Measurements from ENCODE around the gene C17orf107. TPM values are rescaled to one million over a fixed set of nuclear protein-coding genes. Genes with fewer than 3 reads are reported as not detected.
"Not testable (repeated sequence)": the region's sequence is repeated elsewhere in the genome, so short reads cannot be mapped to it uniquely, and the experiment has no call there.

The C17orf107 gene
- total RNA-seq, 4 donors from 2014 or later = 0.66 to 5.0 (median 1.5) TPM

GRCh38 chr17:4921320-4921719 lies 22.0 kb downstream of the C17orf107 start:
- Histone ChIP-seq H3K27ac (no peak overlapping the region), H3K27me3 (no peaks in the 10 kb centered on the region), H3K9me3 (no peaks in the 10 kb centered on the region), H3K36me3 (no peaks in the 10 kb centered on the region), H3K4me3 (no peak overlapping the region), H3K4me1 (no peaks in the 10 kb centered on the region)
- DNase-seq = no peak
- no peak for TF ChIP-seq CTCF (IDR thresholded peaks at IDR 0.05)
- TF ChIP-seq POLR2A (IDR thresholded peaks at IDR 0.05) = no peak

GRCh38 chr17:4926577-4927335 lies 27.4 kb downstream of the C17orf107 start:
- H3K27me3 ChIP-seq, H3K4me3 ChIP-seq, H3K27ac ChIP-seq, DNase-seq, H3K9me3 ChIP-seq, H3K4me1 ChIP-seq, H3K36me3 ChIP-seq: not testable (repeated sequence)

- DNase-seq = no peak
- Histone ChIP-seq H3K27ac (no peak overlapping the region), H3K27me3 (no peaks in the 10 kb centered on the region), H3K4me3 (no peak overlapping the region), H3K4me1 (peaks cover 0 to 2% (median under 1%) of the 10 kb centered on the region in 4 donors), H3K9me3 (no peaks in the 10 kb centered on the region), H3K36me3 (no peaks in the 10 kb centered on the region)
- TF ChIP-seq CTCF (IDR thresholded peaks at IDR 0.05) (no peak), POLR2A (IDR thresholded peaks at IDR 0.05) (no peak)
Measured at GRCh38 chr17:4928881-4929280, 29.5 kb downstream of the C17orf107 start.

DNA sequence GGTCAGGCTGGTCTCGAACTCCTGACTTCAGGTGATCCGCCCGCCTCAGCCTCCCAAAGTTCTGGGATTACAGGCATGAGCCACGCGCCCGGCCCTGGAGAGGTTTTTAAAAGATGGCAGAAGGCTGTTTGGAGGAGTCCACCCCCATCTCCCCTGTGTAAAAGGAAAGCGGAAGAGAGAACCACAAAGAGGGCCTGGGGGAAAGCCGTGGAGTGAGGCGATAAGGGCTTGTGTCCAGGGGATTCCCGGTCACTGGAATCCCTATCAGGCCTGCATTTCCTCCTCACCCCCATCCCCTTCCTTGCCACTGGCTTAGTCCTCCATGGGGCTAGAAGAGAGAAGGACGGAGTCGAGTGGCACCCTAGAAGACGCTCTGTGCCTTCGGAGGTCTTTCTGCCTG lies 32.6 kb downstream of the C17orf107 start, which contains the start of gene GP1BA:
Gene GP1BA, plus strand, starts transcription at position 315 of the 400 bp plus-strand sequence. CDS start 328 bp downstream, outside the sequence.
- no peak for TF ChIP-seq POLR2A (IDR thresholded peaks at IDR 0.05)
- TF ChIP-seq CTCF (IDR thresholded peaks at IDR 0.05) = no peak
- H3K4me1 ChIP-seq = peaks cover 0 to 10% (median 7%) of the 10 kb centered on the region in 4 donors
- DNase-seq = no peak
- no peaks in the 10 kb centered on the region for H3K27me3 ChIP-seq
- H3K36me3 ChIP-seq = peaks cover 0 to 7% (median 0%) of the 10 kb centered on the region in 3 donors
- no peak within 1 kb of the TSS for H3K27ac ChIP-seq
- no peaks in the 10 kb centered on the region for H3K9me3 ChIP-seq
- H3K4me3 ChIP-seq = no peak within 1 kb of the TSS

DNA sequence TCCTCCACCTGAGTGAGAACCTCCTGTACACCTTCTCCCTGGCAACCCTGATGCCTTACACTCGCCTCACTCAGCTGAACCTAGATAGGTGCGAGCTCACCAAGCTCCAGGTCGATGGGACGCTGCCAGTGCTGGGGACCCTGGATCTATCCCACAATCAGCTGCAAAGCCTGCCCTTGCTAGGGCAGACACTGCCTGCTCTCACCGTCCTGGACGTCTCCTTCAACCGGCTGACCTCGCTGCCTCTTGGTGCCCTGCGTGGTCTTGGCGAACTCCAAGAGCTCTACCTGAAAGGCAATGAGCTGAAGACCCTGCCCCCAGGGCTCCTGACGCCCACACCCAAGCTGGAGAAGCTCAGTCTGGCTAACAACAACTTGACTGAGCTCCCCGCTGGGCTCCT lies 33.4 kb downstream of the C17orf107 start:
- no peak for DNase-seq
- Histone ChIP-seq H3K27me3 (no peaks in the 10 kb centered on the region), H3K4me3 (no peak overlapping the region), H3K27ac (no peak overlapping the region), H3K4me1 (peaks cover 0 to 11% (median 7%) of the 10 kb centered on the region in 4 donors), H3K9me3 (no peaks in the 10 kb centered on the region), H3K36me3 (peaks cover 0 to 15% (median 0%) of the 10 kb centered on the region in 3 donors)
- TF ChIP-seq CTCF (IDR thresholded peaks at IDR 0.05) (no peak), POLR2A (IDR thresholded peaks at IDR 0.05) (no peak)

DNA sequence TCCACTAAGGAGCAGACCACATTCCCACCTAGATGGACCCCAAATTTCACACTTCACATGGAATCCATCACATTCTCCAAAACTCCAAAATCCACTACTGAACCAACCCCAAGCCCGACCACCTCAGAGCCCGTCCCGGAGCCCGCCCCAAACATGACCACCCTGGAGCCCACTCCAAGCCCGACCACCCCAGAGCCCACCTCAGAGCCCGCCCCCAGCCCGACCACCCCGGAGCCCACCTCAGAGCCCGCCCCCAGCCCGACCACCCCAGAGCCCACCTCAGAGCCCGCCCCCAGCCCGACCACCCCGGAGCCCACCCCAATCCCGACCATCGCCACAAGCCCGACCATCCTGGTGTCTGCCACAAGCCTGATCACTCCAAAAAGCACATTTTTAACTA lies 34.3 kb downstream of the C17orf107 start:
- Histone ChIP-seq H3K27ac (no peak overlapping the region), H3K27me3 (no peaks in the 10 kb centered on the region), H3K36me3 (peaks cover 0 to 22% (median 0%) of the 10 kb centered on the region in 3 donors), H3K4me3 (no peak overlapping the region), H3K4me1 (peaks cover 0 to 20% (median 9%) of the 10 kb centered on the region in 4 donors), H3K9me3 (no peaks in the 10 kb centered on the region)
- DNase-seq = no peak
- TF ChIP-seq CTCF (IDR thresholded peaks at IDR 0.05) (no peak), POLR2A (IDR thresholded peaks at IDR 0.05) (no peak)
